PC-3 (cell line): ENCODE results near the gene WEE1.

ENCODE experiments used
- CTCF ChIP-seq: fragments of 300-600 bp; sonication (generic); conservative IDR thresholded peaks from 2 replicates; pipeline ENCODE4 v1.5.1; 2017; ENCODE audit warnings: antibody characterized with exemption, low read depth, mild to moderate bottlenecking, low read length
- EZH2 ChIP-seq: fragments of 300-600 bp; sonication (generic); IDR thresholded peaks from one replicate; pipeline ENCODE4 v1.6.1; 2017; ENCODE audit warnings: antibody characterized with exemption, mild to moderate bottlenecking, low read length; ENCODE audit not compliant: unreplicated experiment
- EZH2phosphoT487 ChIP-seq: fragments of 300-600 bp; sonication (generic); IDR thresholded peaks from 2 replicates; pipeline ENCODE4 v1.6.1; 2018; ENCODE audit warnings: mild to moderate bottlenecking, antibody characterized with exemption, low read length, borderline replicate concordance

GRCh38 chr11:9617940-9618339 lies 44.5 kb downstream of the WEE1 start:
- no peak for TF ChIP-seq CTCF
- TF ChIP-seq EZH2phosphoT487: no peak
- no peak for TF ChIP-seq EZH2
